Measurements from ENCODE around the gene DDX54.
A peak's percentile ranks its signal among the peaks of the same experiment; 100 is the strongest.

DDX54 gene

GRCh38 chr12:113161415-113162016 is 23.8 kb downstream of the DDX54 start:
- TF ChIP-seq CTCF (conservative IDR thresholded peaks at IDR 0.05; ENCODE audit: low read depth): no peak
- H3K27ac ChIP-seq: no peak overlapping the region; the same call in 1 of the 2 replicates
- peak; percentile 60 for DNase-seq (ENCODE audit: low spot score)
- CTCF ChIA-PET: interaction anchor here (0.7 to 0.9 kb wide), 2 partner anchors 13 to 301 kb away, joined by 3 to 4 read pairs; no protein-coding TSS in a partner anchor
- POLR2A ChIA-PET (ENCODE audit: low non-redundant PET): no interaction called here

- ChIA-PET CTCF (no interaction called here), POLR2A (ENCODE audit: low non-redundant PET) (interaction anchor here (0.5 kb wide), 1 partner anchor 660 kb away, joined by 5 read pairs; no protein-coding TSS in a partner anchor)
- H3K27ac ChIP-seq: peak overlapping the region; percentile 62
- no peak for TF ChIP-seq CTCF (conservative IDR thresholded peaks at IDR 0.05; ENCODE audit: low read depth)
- no peak for DNase-seq (ENCODE audit: low spot score)
These were observed 25.3 kb downstream of the DDX54 start for GRCh38 chr12:113159937-113160336.

- DNase-seq (ENCODE audit: low spot score): no peak
- ChIA-PET CTCF (interaction anchor here (0.6 to 1.7 kb wide), 2 partner anchors 13 to 16 kb away, joined by 3 to 5 read pairs; no protein-coding TSS in a partner anchor), POLR2A (ENCODE audit: low non-redundant PET) (no interaction called here)
- no peak for TF ChIP-seq CTCF (conservative IDR thresholded peaks at IDR 0.05; ENCODE audit: low read depth)
- peak overlapping the region; percentile 7; the same call in 1 of the 2 replicates for H3K27ac ChIP-seq
These were observed 26.7 kb downstream of the DDX54 start for GRCh38 chr12:113158439-113159203.

DNA sequence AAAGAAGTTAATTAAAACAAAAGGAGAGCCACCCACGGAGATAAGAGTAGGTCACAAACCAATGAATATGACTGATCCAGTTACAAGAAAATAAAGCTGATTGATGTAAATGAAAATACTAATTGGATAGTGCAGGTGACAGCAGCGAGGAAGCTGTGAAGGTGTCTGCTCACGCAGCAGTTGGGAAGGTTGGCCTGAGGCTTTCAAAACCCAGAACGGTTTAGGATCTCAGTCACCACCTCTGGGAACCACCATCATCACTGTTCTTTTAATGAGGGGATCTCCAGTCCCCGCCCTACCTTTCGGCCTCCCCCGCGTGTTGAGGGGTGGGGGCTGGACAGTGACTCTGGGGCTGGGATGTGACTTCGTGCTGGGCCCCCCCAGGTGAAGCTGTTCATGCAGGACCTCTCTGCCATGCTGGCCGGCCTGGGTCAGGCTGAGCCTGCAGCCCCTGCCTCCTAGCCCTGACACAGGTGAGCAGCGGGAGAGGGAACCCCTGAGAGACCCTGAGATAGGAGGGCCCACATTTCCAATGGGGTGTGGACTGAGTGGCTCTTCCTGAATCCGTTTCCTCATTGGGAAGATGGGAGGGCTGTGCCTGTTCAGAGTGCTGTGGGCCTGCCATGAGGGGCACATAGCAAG is 27.9 kb downstream of the DDX54 start:
- POLR2A ChIA-PET (ENCODE audit: low non-redundant PET): no interaction called here
- no peak for DNase-seq (ENCODE audit: low spot score)
- CTCF ChIA-PET: interaction anchor here (1.7 kb wide), 1 partner anchor 17 kb away, joined by 5 read pairs; no protein-coding TSS in a partner anchor
- H3K27ac ChIP-seq: no peak overlapping the region; the same call in 1 of the 2 replicates
- TF ChIP-seq CTCF (conservative IDR thresholded peaks at IDR 0.05; ENCODE audit: low read depth): no peak

DNA sequence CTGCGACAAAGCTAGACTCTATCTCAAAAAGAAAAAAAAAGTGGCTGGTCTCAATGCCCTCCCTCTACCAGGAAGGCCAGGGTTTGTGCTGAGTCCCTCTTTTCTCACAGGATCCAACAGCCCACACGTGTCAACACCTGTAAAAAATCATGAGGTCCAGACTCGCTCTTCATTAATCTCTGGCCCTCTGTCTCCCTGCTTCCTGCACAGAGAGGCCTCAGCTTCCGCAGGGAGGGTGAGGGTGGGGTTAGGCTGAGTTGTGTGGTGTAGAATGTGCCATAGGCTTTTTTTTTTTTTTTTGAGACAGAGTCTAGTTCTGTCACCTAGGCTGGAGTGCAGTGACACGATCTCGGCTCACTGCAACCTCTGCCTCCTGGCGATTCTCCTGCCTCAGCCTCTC is 29.6 kb downstream of the DDX54 start:
- ChIA-PET POLR2A (ENCODE audit: low non-redundant PET) (no interaction called here), CTCF (interaction anchor here (0.9 to 3.1 kb wide), 3 partner anchors 9 to 163 kb away, joined by 3 to 13 read pairs (median 4); no protein-coding TSS in a partner anchor)
- no peak overlapping the region; the same call in 1 of the 2 replicates for H3K27ac ChIP-seq
- DNase-seq (ENCODE audit: low spot score): no peak
- no peak for TF ChIP-seq CTCF (conservative IDR thresholded peaks at IDR 0.05; ENCODE audit: low read depth)

GRCh38 chr12:113155060-113155459 is 30.2 kb downstream of the DDX54 start:
- H3K27ac ChIP-seq: no peak overlapping the region
- TF ChIP-seq CTCF (conservative IDR thresholded peaks at IDR 0.05; ENCODE audit: low read depth): no peak
- POLR2A ChIA-PET (ENCODE audit: low non-redundant PET): no interaction called here
- no peak for DNase-seq (ENCODE audit: low spot score)
- CTCF ChIA-PET: interaction anchor here (0.9 to 3.1 kb wide), 4 partner anchors 10 to 162 kb away, joined by 3 to 20 read pairs (median 8); no protein-coding TSS in a partner anchor
